Effector memory CD8-positive, alpha-beta T cell (primary cell): ENCODE data around the gene EIPR1.

Experiments
- ATAC-seq: fragments of 150-1000 bp; cut with Tn5 transposase; replicated peaks from 2 replicates; pipeline ENCODE4 v1.10.0; 2021; ENCODE audit warnings: mild to moderate bottlenecking, moderate library complexity
- DNase-seq, 3 experiments: peaks; one replicate each; pipeline ENCODE4 v3.0.0; 2021
- H3K27ac Mint-ChIP-seq, 2 donors: one replicate each; pipeline ENCODE4 v1.8.0; 2022; ENCODE audit warnings: mild to moderate bottlenecking in 2 of 2, mixed read lengths in 2 of 2, moderate library complexity in 2 of 2
- H3K27me3 Mint-ChIP-seq, 2 donors: one replicate each; pipeline ENCODE4 v1.8.0; 2022; ENCODE audit warnings: mixed read lengths in 2 of 2
- H3K36me3 Mint-ChIP-seq: one replicate; pipeline ENCODE4 v1.8.0; 2022; ENCODE audit warnings: mild to moderate bottlenecking, moderate library complexity, mixed read lengths; ENCODE audit not compliant: insufficient read depth
- H3K4me1 Mint-ChIP-seq, 2 donors: one replicate each; pipeline ENCODE4 v1.8.0; 2022; ENCODE audit warnings: low read depth in 2 of 2, mixed read lengths in 2 of 2
- H3K4me3 Mint-ChIP-seq, 2 donors: one replicate each; pipeline ENCODE4 v1.8.0; 2022; ENCODE audit warnings: mild to moderate bottlenecking in 2 of 2, mixed read lengths in 2 of 2, moderate library complexity in 2 of 2
- H3K9me3 Mint-ChIP-seq, 2 donors: one replicate each; pipeline ENCODE4 v1.8.0; 2022; ENCODE audit warnings: mixed read lengths in 2 of 2

EIPR1 gene

DNA sequence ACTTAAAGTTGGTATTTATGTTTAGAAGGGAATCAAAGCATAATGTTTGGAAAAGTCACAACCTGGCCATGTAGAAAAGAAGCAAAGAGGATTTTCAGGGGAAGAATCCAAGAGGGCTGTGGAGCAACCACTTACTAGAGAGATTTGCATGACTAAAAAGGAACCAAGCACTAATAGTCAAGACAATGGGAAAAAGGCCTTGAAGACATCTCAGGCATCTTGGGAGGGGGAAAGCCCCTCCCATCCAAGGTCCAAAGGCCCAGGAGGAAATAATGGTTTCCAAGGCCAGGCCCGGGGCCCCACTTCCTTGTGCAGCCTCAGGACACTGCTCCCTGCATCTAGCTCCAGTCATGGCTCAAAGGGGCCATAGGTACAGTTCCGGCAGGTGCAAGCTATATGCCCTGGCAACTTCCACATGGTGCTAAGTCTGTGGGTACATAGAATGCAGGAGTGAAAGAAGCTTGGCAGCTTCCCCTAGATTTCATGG is 128.1 kb downstream of the EIPR1 start:
- Mint-ChIP-seq H3K36me3 (peaks cover 5% of the 10 kb centered on the region), H3K27ac (peak overlapping the region in 1 of 2 donors; percentile 11)

DNA sequence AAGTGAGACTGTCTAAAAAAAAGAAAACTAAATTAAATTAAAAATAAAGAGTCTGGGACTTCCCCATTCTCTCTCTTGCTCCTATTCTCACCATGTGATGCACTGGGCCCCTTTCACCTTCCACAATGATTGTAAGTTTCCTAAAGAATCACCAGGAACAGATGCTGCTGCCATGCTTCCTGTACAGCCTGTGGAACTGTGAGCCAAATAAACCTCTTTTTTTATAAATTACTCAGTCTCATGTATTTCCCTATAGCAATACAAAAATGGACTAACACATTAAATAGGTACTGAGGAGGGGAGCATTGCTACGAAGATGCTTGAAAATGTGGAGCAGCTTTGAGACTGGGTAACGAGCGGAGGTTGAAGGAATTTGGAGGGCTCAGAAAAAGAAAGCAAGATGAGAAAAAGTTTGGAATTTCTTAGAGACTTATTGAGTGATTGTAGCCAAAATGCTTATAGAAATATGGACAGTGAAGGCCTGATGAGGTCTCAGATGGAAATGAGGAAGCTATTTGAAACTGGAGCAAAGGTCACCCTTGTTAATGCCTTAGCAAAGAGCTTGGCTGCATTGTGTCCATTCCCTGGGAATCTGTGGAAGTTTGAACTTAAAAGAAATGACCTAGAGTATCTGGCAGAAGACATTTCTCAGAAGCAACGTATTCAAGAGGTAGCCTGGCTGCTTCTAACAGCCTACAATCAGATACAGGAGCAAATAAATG is 128.7 kb downstream of the EIPR1 start:
- peaks cover 2 to 8% of the 10 kb centered on the region in 2 donors for H3K4me1 Mint-ChIP-seq
- H3K27ac Mint-ChIP-seq = peak overlapping the region in 1 of 2 donors; percentile 11
- H3K27me3 Mint-ChIP-seq = no peaks in the 10 kb centered on the region
- peaks cover 3 to 9% of the 10 kb centered on the region in 2 donors for H3K9me3 Mint-ChIP-seq
- no peak overlapping the region for H3K4me3 Mint-ChIP-seq
- H3K36me3 Mint-ChIP-seq = no peaks in the 10 kb centered on the region
- ATAC-seq = no peak
- no peak for DNase-seq

More for the DNA sequence above, 128.1 kb downstream of the EIPR1 start:
- DNase-seq (no peak), ATAC-seq (no peak)
- H3K4me1 Mint-ChIP-seq = peaks cover 0 to 8% of the 10 kb centered on the region in 2 donors
- H3K4me3 Mint-ChIP-seq = no peak overlapping the region
- no peaks in the 10 kb centered on the region for H3K27me3 Mint-ChIP-seq
- H3K9me3 Mint-ChIP-seq = peaks cover 3 to 9% of the 10 kb centered on the region in 2 donors

DNA sequence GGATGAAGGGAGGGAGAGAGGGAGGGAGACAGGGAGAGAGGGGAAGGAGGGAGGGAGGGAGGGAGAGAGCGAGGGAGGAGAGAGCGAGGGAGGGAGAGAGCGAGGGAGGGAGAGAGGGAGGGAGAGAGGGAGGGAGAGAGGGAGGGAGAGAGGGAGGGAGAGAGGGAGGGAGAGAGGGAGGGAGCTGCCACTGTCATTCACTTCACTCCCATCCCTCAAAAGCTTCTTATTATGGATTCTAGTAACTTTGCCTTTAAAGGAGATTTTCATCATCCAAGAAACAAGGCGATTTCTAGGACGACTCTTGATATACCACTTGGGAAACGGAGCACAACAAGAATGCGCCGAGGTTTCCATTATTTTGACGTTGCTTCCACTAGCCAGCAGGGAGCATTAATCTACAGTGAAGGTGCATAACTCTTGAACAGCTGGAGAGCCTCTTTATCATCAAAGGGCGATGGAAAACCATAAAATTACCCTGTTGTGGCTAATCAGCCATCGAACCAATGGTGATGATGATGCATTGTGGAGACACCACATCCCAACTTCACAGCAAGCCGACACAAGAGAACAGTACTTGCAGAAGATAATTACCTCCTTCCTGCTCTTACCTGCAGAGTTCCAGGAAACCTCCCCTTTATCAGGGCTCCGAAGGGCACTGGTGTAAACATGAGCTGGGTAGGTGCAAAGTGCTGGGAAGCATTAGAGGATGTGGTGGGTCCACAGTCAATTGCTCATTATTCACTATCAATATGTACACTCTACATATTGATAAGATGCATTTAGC is 130.5 kb downstream of the EIPR1 start:
- peaks cover 3% of the 10 kb centered on the region for H3K36me3 Mint-ChIP-seq
- peaks cover 3 to 9% of the 10 kb centered on the region in 2 donors for H3K9me3 Mint-ChIP-seq
- H3K4me1 Mint-ChIP-seq = peaks cover 16 to 18% of the 10 kb centered on the region in 2 donors
- no peaks in the 10 kb centered on the region for H3K27me3 Mint-ChIP-seq
- no peak overlapping the region for H3K27ac Mint-ChIP-seq
- no peak for DNase-seq
- H3K4me3 Mint-ChIP-seq = no peak overlapping the region
- no peak for ATAC-seq

DNA sequence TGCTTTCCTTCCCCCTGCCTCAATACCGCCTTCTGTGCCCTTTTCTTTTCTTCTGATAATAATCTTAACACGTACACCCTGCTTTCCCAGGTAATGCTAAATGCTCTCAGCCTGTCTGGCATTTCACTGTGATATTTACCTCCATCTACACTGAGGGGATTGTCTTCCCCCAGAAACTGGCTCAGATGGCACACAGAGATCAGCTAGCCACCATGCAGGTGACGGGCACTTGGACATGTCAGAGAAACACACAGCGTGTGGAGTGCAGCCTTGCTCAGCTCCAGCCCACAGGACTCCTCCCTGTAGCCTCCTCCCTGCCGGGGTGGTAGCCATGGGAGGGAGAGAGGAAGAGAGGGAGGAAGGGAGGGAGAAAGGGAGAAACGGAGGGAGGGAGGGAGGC is 131.2 kb downstream of the EIPR1 start:
- H3K27me3 Mint-ChIP-seq = no peaks in the 10 kb centered on the region
- peaks cover 3% of the 10 kb centered on the region for H3K36me3 Mint-ChIP-seq
- no peak overlapping the region for H3K4me3 Mint-ChIP-seq
- H3K9me3 Mint-ChIP-seq = peaks cover 3 to 9% of the 10 kb centered on the region in 2 donors
- ATAC-seq (no peak), DNase-seq (no peak)
- peaks cover 20 to 21% of the 10 kb centered on the region in 2 donors for H3K4me1 Mint-ChIP-seq
- H3K27ac Mint-ChIP-seq = peak overlapping the region; percentile 10 to 48

DNA sequence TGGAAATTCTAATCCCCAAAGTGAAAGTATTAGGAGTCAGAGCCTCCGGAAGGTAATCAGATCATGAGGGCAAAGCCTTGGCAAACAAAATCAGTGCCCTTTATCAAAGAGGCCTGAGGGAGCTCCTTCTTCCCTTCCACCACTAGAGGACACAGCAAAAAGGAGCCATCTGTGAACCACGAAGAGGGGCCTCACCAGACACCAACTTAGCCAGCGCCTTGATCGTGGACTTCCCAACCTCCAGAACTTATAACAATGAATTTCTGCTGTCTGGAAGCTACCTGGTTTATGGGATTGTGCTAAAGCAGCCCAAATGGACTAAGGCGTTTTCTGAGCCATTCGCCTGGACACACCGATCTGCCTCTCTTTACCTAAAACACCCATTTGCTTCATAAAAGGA is 133.1 kb downstream of the EIPR1 start:
- peaks cover 3% of the 10 kb centered on the region for H3K36me3 Mint-ChIP-seq
- DNase-seq (no peak), ATAC-seq (no peak)
- no peaks in the 10 kb centered on the region for H3K27me3 Mint-ChIP-seq
- H3K27ac Mint-ChIP-seq = peak overlapping the region in 1 of 2 donors; percentile 57
- no peak overlapping the region for H3K4me3 Mint-ChIP-seq
- H3K4me1 Mint-ChIP-seq = peaks cover 20 to 21% of the 10 kb centered on the region in 2 donors
- peaks cover 3 to 6% of the 10 kb centered on the region in 2 donors for H3K9me3 Mint-ChIP-seq

DNA sequence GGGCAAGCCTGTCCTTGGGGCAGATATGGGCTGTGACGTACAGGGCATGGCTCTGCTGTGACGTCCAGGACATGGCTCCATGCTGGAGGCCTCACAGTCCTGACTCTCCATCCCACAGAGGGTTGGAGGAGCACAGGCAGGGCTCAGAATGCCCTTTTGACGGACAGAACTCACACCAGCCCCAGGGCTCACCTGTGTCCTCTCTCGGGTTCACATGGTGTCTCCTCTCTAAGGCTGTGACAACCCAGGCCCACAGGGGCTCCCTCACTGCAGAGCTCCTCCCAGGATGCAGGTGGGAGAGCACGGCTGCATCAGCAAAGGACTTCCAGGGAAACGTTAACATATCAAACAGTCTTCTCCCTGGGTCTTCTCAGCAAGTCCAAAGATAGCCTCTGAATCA is 133.8 kb downstream of the EIPR1 start:
- no peaks in the 10 kb centered on the region for H3K9me3 Mint-ChIP-seq
- DNase-seq (no peak), ATAC-seq (no peak)
- H3K4me1 Mint-ChIP-seq = peaks cover 23 to 24% of the 10 kb centered on the region in 2 donors
- no peak overlapping the region for H3K4me3 Mint-ChIP-seq
- no peaks in the 10 kb centered on the region for H3K27me3 Mint-ChIP-seq
- H3K36me3 Mint-ChIP-seq = peaks cover 3% of the 10 kb centered on the region
- peak overlapping the region in 1 of 2 donors; percentile 57 for H3K27ac Mint-ChIP-seq

DNA sequence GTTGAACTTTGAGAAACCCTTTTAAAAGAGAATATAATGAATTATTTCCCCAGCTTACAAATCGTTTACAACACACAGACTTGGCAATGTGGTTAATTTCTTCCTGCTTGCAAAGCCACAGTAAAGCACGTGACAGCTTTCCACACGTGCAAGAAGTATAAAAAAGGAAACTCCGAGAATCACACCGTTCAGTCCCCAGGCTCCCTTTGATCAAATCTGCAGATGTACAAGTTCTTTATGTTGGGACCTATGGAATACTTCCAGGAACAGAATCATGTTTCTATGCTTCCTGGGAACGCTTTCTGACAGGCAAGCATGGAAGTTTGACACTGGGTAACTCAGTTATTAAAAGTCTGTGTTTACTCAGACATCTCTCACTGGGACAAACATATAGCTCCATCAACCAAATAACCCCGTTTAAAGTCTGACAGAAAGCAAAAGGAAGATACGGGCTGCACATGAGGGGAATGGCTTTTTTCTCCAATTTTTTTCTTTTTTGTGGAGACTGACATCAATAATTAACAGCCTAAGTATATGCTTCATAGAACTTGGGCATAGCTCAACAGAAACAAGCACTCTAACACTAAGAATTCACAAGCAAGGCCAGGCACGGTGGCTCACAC is 134.8 kb downstream of the EIPR1 start:
- Mint-ChIP-seq H3K27me3 (no peaks in the 10 kb centered on the region), H3K9me3 (no peaks in the 10 kb centered on the region), H3K27ac (peak overlapping the region; percentile 81 to 88), H3K4me3 (peak overlapping the region; percentile 58 to 67), H3K36me3 (peaks cover 3% of the 10 kb centered on the region), H3K4me1 (peaks cover 28 to 31% of the 10 kb centered on the region in 2 donors)
- DNase-seq (peak; percentile 12 to 33 (median 26)), ATAC-seq (peak; percentile 90)

DNA sequence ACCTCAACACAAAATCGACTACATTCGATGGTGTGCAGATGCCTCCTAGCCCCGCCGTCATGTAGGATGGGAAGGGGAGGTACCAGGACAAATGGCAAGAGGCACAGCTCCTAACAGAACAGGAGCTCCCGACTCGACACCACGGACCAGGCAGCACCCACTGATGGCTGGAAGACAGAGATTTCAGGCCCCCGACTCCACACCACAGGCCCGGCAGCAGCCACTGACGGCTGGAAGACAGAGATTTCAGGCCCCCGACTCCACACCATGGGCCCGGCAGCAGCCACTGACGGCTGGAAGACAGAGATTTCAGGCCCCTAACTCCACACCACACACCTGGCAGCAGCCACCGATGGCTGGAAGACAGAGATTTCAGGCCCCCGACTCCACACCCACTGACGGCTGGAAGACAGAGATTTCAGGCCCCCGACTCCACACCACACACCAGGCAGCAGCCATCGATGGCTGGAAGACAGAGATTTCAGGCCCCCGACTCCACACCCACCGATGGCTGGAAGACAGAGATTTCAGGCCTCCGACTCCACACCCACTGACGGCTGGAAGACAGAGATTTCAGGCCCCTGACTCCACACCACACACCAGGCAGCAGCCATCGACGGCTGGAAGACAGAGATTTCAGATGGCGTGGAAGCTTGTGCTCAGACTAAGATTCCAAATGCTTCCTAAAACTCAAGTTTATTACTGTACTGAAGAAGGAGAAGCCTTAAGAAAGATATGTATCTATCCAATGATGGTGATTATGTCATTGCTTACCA is 135.5 kb downstream of the EIPR1 start:
- no peaks in the 10 kb centered on the region for H3K9me3 Mint-ChIP-seq
- peaks cover 28 to 34% of the 10 kb centered on the region in 2 donors for H3K4me1 Mint-ChIP-seq
- peak overlapping the region; percentile 58 to 67 for H3K4me3 Mint-ChIP-seq
- H3K36me3 Mint-ChIP-seq = peaks cover 3% of the 10 kb centered on the region
- ATAC-seq (peak; percentile 32), DNase-seq (no peak)
- H3K27me3 Mint-ChIP-seq = no peaks in the 10 kb centered on the region
- peak overlapping the region; percentile 81 to 88 for H3K27ac Mint-ChIP-seq

DNA sequence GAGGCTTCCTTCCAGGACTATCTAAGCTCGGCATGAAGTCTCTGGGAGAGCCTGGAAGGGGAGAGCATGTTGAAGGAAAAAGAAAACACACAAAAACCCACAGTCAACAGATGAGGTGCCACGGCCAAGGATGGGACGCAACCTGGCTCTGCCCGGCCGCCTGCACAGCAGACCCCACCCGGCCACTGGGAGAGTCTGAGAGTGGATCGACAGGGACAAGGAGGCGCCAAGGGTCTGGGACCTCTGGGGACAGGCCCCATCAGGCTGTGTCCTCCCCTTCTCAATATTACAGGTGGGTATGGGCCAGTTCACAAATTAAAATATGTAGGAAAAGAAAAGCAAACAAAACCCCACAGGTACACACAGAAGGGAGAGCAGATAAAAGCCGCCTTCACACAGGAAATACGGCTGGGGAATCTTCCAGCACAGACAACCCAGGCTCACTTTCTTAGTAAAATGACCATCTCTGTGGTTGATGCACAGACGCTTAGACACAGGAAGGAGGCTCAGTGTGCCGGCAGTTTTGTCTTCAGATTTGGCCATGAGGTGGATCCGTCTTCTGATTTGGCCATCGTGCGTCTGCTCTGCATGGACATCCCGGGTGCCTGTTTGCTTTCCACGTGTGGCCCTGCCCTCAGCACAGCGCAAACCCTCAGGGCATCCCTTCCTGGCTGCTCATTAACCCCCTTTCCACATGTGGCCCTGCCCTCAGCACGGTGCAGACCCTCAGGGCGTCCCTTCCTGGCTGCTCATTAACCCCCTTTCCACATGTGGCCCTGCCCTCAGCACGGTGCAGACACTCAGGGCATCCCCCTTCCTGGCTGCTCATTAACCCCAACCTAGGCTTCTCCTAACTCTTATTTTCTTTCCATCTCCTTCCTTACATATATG is 138.4 kb downstream of the EIPR1 start:
- no peaks in the 10 kb centered on the region for H3K9me3 Mint-ChIP-seq
- H3K36me3 Mint-ChIP-seq = peaks cover 3% of the 10 kb centered on the region
- H3K27ac Mint-ChIP-seq = no peak overlapping the region
- ATAC-seq (peak; percentile 62), DNase-seq (no peak)
- no peaks in the 10 kb centered on the region for H3K27me3 Mint-ChIP-seq
- peaks cover 28 to 33% of the 10 kb centered on the region in 2 donors for H3K4me1 Mint-ChIP-seq
- peak overlapping the region in 1 of 2 donors; percentile 56 for H3K4me3 Mint-ChIP-seq

DNA sequence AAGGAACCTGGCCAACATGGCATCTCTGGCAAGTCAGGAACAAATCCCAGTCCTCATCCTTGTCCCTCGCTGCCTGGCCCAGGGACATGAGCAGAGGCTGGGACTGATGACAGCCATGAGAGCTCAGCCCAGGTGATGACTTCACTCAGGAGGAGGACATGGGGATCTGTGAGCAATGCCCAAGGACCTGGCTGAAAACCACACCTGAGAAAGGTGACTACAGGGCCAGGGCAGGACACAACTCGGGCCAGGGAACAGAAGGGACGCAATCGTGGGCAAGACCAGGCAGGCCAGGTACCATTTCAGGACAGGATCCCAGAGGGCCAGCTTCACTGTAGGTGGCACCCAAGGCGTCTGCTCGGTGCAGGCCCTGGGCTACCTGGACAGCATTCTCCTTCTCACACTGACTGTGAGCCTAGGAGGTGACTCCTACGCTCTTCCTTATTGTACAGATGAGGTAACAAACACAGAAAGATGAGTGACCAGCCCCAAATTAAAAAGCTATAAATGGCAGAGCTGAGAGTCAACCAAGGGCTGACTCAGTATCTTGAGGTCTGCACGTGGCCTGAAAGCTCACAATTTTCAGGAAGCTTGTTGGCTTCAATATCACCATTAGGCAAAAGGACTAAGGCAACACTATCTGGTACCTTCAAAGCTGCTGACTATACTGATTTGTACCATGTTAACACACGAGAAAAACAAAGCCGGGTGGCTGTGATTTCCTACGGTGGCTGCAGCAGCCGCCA is 141.1 kb downstream of the EIPR1 start:
- DNase-seq (no peak), ATAC-seq (no peak)
- peak overlapping the region in 1 of 2 donors; percentile 39 for H3K27ac Mint-ChIP-seq
- H3K4me3 Mint-ChIP-seq = no peak overlapping the region
- H3K4me1 Mint-ChIP-seq = peaks cover 8 to 17% of the 10 kb centered on the region in 2 donors
- H3K36me3 Mint-ChIP-seq = peaks cover 2% of the 10 kb centered on the region
- H3K27me3 Mint-ChIP-seq = no peaks in the 10 kb centered on the region
- no peaks in the 10 kb centered on the region for H3K9me3 Mint-ChIP-seq

DNA sequence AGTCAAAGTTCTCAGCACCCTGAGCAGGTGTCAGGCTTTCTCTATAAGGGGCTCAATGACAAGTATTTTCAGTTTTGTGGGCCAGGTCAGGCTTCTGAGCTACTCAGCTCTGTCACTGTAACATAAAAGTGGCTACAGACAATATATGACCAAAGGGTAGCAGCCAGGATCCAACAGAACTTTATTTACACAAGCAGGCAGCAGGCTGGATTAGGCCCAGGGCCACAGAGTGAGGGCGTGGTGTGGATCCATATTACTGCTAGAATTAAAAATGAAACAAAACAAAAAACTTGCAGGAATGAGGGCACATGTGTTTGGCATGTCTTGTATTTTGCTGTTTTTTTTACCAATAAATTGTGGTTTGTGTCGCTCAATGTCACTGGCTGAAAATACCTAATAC is 143.7 kb downstream of the EIPR1 start:
- H3K4me1 Mint-ChIP-seq = peaks cover 6 to 15% of the 10 kb centered on the region in 2 donors
- ATAC-seq (no peak), DNase-seq (no peak)
- H3K27ac Mint-ChIP-seq = no peak overlapping the region
- no peaks in the 10 kb centered on the region for H3K27me3 Mint-ChIP-seq
- peaks cover 2% of the 10 kb centered on the region for H3K36me3 Mint-ChIP-seq
- H3K4me3 Mint-ChIP-seq = no peak overlapping the region
- H3K9me3 Mint-ChIP-seq = no peaks in the 10 kb centered on the region
